ENCODE data around the gene CDKN1B.
A peak's percentile ranks its signal among the peaks of the same experiment; 100 is the strongest.

CDKN1B gene

DNA sequence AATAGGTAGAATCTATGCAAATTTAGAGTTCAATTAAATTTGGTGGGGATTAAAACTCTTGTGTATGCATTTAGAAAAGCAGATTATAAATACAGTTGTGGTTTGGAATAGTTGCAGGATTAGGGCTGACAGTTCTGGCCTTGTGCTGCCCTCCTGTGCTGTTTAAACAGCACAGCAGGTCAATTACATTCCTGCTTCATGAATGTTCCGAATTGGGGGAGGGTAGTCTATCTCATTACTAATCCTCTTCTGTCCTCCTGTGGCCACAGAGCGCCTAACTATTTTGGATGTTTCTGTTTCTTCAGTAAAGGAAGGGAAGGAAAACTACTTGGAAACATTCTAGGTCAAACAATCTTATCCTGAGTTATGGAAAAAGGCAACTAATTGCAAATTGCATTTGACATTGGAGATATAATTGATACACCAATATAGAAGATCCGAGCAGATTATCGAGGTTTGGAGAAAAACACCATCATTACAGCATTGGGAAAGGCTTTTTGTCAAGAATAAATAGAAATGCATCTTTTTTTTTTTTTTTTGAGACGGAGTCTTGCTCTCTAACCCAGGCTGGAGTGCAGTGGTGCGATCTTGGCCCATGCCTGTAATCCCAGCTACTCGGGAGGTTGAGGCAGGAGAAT, 12.5 kb upstream of the CDKN1B start:
- peak; percentile 72 for DNase-seq

DNA sequence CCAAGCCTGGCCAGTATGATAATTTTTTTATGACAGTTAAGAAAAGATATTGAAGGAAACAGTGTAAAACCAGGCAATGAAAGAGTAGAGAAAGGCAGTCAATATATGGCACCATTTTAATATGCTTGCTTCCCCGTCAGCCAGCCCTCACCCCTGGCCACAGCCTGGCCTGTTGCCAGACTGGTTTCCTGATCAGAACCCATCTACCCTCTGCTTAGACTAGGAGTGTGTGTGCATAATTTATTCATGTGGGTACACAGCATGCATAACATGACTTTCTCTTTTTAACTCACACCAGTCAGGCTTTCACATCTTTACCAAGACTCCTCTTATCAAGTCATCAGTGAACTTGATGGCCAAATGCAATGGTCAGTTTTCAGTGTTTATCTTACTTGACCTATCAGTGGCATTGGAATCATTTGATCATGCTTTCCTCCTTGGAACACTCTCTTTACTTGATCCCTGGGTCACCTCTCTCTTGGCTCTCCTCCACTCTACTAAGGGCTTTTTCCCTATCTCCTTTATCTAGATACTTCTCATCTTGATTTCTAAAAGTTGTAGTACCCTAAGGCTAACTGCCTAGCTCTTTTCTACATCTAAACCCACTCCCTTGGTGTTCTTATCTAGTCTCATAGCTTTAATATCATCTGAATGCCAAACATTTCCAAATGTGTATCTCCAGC, 11.2 kb upstream of the CDKN1B start:
- DNase-seq: no peak

DNA sequence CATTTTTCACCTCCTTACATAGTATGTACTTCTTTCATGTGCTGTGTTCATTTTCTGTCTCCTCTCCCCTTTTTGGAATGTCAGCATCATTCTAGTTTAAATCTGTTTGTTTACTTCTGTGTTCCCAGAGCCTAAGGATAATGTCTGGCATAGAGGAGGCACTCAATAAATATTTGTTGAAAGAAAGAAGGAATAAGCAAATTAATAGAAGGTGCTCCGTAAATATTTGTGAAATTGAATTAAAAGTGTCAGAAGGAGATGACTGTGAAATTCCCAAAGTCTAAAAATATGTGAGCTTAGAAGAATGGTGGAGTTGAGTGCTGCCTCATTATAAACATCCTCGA, 3.3 kb upstream of the CDKN1B start:
- no peak for DNase-seq

DNA sequence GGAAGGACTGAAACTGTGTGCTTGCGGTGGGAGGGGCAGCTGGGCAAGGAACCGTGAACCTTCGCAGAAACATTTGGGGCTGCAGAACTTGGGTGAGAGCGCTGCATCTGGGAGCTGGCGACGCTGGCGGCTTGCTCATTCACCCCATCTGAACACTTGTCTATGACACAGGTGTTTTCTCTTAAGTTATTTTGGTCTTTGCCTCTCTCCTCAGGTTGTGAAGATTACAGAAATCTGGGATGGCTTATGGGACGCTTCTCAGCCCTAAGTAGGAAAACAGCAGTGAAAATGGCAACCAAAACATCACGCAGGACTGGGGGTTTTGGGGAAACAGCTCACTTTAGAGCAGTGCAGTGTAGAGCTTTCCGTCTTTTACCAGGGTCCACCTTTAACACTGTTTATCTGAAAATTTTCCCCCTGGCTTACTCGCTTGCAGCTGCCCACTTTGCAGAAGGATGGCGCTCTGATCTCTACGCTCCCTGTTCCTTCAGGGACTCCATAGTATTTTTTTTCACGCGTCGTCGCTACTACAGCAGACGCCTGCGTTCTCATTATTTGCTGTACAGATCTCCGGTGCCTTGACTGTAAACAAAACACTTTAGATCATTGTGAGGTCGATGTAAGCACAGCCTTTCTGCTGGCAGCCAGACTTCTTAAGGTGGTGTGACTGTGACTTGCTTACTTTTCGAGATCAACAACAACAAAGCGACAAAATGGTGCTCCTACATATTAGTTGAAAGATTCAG, 2.7 kb upstream of the CDKN1B start:
- DNase-seq: no peak

DNA sequence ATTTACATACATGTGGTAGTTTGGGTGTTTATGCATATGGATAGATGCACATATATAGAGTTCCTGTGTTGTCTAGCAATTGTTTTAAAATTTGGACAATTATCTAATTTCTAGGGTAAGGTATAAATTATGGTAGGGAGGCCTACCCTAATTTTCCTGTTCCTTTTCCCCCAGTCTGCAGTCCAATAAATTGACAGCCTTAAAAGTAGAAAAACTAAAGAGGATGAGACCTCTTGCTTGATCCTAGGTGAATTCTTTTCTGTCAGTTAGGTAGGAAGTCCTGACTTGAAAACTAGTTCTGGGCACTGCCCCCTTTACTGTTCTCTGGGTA, 2.1 kb upstream of the CDKN1B start:
- DNase-seq: no peak

DNA sequence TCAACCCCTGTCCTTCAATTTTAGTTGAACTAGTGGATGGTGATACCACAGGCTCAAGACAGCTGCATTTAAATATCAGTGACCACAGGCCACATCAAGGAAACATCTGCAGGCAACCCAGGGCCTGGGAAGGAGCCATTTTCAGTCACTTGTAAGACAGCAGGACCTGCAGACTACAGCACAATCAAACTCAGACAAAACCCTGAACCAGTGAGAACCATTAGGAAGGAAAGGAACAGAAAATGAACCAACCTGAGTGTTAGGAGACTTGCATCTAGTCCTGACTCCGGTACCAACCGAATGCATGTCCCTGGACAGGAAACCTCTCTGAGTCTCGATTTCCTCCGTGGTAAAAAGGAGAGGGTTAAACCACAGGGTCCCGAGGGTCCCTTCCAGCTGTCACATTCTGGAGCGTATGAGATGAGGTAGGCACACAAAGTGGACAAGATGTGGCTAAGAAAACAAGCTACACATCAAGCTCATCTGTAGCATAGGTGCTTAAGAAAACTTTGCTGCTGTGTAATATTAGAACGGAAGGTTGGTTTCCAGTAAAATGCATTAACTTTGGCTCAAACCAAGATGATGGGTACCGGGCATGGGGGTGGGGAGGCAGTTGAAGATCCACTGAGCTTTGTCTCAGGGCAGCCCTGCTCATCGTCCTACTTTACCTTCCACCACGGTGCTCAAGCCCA, 1.6 kb upstream of the CDKN1B start:
- no peak for DNase-seq

DNA sequence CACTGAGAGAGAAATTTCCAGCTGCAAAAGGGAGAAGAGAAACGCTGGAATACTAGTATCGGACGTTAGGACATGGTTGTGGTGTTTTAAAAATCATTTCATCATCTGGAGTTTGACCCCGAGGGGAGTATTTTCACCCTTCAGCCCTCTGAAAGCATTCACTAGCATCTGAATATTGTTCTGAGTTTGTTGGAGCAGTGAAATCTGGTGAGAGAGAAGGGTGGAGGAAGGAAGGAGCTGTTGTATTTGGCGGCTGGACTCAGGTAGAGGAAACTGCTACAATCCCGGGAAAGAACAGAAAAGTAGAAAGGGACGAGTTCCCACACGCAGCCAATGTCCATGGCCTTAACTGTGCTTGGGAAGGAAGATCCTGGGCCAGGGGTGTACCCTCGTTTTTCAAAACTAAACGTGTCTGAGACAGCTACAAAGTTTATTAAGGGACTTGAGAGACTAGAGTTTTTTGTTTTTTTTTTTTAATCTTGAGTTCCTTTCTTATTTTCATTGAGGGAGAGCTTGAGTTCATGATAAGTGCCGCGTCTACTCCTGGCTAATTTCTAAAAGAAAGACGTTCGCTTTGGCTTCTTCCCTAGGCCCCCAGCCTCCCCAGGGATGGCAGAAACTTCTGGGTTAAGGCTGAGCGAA, 896 bp upstream of the CDKN1B start:
- DNase-seq: no peak

DNA sequence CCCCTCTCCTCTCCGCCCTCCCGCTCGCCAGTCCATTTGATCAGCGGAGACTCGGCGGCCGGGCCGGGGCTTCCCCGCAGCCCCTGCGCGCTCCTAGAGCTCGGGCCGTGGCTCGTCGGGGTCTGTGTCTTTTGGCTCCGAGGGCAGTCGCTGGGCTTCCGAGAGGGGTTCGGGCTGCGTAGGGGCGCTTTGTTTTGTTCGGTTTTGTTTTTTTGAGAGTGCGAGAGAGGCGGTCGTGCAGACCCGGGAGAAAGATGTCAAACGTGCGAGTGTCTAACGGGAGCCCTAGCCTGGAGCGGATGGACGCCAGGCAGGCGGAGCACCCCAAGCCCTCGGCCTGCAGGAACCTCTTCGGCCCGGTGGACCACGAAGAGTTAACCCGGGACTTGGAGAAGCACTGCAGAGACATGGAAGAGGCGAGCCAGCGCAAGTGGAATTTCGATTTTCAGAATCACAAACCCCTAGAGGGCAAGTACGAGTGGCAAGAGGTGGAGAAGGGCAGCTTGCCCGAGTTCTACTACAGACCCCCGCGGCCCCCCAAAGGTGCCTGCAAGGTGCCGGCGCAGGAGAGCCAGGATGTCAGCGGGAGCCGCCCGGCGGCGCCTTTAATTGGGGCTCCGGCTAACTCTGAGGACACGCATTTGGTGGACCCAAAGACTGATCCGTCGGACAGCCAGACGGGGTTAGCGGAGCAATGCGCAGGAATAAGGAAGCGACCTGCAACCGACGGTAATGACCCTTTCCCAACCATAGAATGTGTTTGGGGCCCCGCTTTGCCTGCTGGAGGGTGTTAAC, 615 bp downstream of the CDKN1B start:
- peak; percentile 45 to 53 for DNase-seq

DNA sequence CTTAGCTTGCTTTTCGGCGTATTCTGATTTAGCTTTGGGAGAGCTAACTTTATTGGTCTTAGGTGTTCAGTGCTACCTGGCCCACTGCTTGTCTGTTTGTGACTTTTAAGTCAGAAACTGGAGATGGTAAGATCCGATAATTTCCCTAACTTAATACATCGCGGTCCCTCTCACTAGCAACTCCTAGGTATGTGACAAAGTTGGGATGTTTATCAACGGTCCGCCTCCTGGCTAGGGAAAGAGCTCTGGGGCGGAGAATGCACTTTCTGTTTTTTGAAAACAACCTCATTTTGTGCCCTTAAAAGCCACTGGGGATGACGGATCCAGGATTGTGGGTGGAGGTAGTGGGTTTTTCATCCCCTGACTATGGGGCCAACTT, 1.2 kb downstream of the CDKN1B start:
- peak; percentile 33 to 41 for DNase-seq

DNA sequence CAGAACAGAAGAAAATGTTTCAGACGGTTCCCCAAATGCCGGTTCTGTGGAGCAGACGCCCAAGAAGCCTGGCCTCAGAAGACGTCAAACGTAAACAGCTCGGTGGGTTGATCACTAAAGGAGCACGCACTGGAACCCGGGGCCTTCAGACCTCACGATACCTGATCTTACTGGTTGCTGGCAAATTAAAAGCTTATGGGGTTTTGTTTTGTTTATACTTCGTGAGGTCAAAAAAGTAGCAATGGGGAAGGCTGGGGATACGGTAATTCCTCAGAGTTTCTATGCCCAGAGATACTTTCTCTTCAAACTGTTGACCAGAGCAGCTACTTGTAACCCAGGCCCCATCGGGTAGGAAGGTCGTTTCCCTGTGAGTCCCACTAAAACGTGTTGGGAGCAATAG, 1.7 kb downstream of the CDKN1B start:
- DNase-seq: no peak

DNA sequence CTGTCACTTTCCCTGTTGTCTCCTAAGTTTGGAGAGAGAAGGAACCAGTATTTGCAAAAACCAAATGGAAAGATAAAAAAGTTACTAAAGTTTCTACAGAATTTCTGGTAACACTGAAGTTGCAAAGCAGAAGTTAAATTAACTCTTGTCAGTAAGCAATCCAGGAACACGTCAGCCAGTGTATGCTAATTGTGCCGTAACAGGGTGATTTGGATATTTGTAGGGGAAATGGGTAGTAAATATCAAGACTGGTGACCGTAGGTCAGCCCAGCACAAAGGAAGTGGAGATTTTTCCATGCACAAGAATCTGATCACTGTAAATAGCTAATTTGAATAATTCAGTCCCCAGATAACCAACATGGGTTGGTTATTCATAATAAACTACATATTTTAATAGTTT, 2.3 kb downstream of the CDKN1B start:
- DNase-seq: peak; percentile 87 to 92

DNA sequence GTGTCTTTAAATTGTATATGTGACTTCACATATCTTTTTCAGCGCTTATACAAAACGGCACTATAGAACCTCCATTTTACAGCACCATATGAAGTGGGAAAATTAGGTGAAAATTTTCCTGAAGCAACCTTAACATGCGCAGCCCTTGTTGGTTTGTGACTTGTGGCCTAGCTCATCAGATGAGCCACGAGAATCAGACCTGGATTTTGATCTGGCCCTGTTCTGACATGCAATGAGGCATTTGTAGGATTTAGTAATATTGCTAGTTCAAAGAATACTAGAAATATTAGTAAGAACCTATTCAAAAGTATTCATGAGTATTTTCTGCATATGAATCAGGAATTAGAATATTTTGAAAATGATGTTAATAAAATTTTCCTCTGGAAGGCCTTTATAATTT, 2.9 kb downstream of the CDKN1B start:
- DNase-seq: no peak

DNA sequence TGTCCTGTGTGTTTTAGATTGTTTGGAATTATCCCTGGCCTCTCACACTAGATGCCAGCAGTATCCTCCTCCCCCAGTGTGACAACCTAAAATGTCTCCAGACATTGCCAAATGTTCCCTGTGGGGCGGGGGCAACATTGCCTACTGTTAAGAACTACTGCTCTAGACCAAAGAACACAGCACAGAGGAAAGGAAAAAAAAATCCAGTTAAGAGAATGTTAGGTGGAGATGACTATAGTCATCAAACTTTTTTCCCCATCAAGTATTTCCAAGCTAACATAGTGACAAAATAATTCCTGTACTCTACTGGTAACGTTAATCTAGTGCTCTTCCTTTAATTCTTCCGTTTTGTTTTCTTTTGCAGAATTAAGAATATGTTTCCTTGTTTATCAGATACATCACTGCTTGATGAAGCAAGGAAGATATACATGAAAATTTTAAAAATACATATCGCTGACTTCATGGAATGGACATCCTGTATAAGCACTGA, 3.5 kb downstream of the CDKN1B start:
- no peak for DNase-seq

DNA sequence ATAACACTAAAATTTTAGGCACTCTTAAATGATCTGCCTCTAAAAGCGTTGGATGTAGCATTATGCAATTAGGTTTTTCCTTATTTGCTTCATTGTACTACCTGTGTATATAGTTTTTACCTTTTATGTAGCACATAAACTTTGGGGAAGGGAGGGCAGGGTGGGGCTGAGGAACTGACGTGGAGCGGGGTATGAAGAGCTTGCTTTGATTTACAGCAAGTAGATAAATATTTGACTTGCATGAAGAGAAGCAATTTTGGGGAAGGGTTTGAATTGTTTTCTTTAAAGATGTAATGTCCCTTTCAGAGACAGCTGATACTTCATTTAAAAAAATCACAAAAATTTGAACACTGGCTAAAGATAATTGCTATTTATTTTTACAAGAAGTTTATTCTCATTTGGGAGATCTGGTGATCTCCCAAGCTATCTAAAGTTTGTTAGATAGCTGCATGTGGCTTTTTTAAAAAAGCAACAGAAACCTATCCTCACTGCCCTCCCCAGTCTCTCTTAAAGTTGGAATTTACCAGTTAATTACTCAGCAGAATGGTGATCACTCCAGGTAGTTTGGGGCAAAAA, 4.1 kb downstream of the CDKN1B start:
- no peak for DNase-seq

DNA sequence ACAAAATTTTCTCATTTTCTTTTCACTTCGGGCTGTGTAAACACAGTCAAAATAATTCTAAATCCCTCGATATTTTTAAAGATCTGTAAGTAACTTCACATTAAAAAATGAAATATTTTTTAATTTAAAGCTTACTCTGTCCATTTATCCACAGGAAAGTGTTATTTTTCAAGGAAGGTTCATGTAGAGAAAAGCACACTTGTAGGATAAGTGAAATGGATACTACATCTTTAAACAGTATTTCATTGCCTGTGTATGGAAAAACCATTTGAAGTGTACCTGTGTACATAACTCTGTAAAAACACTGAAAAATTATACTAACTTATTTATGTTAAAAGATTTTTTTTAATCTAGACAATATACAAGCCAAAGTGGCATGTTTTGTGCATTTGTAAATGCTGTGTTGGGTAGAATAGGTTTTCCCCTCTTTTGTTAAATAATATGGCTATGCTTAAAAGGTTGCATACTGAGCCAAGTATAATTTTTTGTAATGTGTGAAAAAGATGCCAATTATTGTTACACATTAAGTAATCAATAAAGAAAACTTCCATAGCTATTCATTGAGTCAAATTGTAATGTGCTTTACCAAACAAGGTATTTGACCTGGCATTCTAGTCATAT, 4.8 kb downstream of the CDKN1B start:
- no peak for DNase-seq

DNA sequence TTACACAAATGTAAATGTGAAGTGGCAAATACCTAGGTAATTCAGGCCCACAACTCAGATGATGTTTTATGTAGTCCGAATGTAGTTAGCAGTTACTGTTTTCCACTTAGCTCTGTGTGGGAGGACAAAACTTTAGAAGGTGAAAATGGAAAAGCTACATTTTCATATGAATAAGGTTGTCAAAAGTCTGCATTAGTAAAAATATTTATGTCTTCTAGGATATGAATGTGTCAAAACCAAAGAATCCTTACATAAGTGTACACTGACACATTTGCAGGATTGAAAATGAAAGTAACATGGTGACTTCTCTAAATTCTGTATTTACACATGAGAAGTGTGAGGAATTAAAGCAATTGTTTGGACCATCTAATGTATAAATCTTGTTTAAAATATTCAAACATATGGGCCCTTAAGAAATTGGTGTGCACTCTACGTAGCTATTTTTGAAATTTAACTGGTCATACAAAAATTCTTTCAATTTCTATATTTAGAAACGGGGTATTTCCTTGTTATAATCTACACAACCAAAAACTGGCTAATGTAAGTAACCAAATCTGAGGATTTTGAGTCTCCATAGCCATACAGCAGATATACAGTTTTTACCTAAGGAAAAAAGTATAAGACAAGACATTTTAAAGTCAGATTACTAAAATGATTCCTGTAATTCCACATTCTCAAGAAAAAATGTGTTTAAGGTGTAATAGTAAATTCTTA, 5.4 kb downstream of the CDKN1B start:
- DNase-seq: peak; percentile 55 to 60

DNA sequence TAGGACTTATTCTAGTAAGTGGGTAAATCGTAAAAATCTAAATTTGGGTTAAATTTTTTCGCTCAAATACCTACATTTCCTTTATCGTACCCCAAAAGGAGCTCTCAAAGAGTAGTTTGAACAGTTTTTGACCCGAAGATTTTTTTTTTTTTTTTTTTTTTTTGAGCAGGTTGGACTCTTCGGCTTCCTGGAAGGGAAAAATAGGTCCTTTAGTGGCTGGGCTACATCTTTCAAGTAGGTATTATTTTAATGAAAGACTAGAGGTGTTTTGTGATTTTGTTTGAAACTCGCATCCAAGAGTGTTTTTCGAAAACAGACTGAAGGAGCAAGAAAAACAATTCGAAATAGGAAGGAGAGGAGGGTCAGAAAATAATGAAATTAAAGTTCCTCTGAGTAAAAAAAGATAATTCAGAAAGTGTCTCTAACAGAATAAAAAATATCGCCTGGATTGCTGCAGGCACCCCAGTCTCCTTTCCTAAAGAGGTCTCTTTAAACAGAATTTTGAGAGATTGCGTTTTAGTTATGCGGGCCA, 6.0 kb downstream of the CDKN1B start:
- DNase-seq: no peak

DNA sequence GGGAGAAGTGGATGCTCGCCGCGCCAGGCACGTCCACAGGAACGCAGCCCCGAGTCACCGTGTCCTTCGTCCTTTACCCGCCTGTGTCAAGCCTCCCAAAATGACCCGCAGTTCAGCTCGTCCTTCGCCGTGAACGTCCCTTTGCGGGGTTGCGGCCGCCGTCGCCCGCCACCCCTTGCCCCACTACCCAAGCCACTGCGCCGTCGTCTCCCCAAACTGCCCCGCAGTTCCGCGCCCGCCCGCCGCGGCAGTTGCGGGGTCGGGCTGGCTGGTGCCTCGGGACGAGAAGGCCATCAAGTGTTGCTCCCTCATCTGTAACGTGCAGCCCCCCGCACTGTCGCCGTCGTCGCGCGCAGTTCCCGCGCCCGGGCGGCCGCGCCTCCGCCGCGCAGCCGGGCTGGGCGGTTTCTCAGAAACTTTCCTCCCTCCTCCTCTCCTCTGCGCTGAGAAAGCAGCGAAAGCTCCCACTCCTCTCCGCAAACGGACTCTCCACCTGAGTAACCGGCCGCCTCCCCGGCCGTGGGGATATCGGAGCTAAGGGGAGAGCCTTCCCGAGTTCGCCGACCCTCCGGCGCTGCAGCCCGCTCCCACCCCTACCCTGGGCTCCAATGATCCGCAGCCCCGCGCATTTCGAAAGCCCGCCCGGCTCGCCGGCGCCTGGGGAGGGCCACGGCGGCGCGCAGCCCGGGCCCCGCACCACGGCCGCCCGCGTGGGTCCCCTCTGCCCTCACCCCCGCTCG, 6.7 kb downstream of the CDKN1B start:
- DNase-seq: no peak

DNA sequence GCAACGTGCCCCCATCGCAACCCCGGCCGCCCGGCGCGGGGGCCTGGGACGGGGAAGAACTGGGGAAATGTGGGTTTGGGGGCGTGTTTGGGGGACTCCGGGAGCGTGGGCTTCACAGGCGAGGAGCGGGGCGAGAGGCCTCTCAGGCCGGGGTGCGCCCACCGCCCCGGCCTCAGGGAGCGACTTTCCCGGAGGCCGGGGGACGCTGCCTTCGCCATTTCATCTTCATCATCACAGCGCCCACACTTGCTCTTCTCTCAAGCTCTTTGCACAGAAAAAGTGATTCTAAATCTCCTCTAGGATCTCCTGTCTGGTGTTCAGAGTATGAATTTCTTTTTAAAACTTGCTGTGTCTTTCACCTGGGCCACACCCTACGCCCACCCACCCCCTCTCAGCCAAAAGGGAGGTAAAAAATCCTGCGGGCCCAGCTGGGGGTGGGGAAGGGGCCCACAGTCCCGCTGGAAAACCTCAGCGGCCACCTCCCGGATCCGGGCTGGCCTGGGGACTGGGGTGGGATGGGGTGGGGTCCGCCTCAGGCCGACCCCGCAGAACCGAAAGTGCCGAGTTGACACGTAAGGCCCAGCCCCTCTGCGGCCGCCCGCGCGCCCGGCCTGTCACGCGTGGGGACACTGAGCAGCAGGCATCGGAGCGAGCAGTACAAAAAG, 7.4 kb downstream of the CDKN1B start:
- DNase-seq: no peak

Data from inflammatory macrophage treated with lipopolysaccharide for 1 hour (primary cell).